Upper lobe of left lung (tissue), 6 donors: ENCODE data around the gene VAV3. TPM values are rescaled to one million over a fixed set of nuclear protein-coding genes. Genes with fewer than 3 reads are reported as not detected.

Source experiments
- ATAC-seq, 2 donors: fragments of 200-7000 bp; cut with Tn5 transposase; one replicate each; pipeline ENCODE4 v1.9.1; 2022; ENCODE audit warnings: mild to moderate bottlenecking in 2 of 2, moderate library complexity in 2 of 2; ENCODE audit not compliant: low FRiP score in 2 of 2
- DNase-seq, 2 donors: peaks; one replicate each; pipeline ENCODE4 v3.0.0-alpha.2; 2019 to 2020
- H3K27ac ChIP-seq, 4 donors: fragments of 200-600 bp; sonication (generic); one replicate each; pipeline ENCODE4 v1.5.1; 2016 to 2019
- H3K27me3 ChIP-seq, 4 donors: fragments of 200-600 bp; sonication (generic); one replicate each; pipeline ENCODE4 v1.5.1; 2017 to 2019
- H3K36me3 ChIP-seq, 4 donors: fragments of 200-600 bp; sonication (generic); one replicate each; pipeline ENCODE4 v1.5.1; 2016 to 2019
- H3K4me1 ChIP-seq, 4 donors: fragments of 200-600 bp; sonication (generic); one replicate each; pipeline ENCODE4 v1.5.1; 2018 to 2019
- H3K4me3 ChIP-seq, 4 donors: fragments of 200-600 bp; sonication (generic); one replicate each; pipeline ENCODE4 v1.5.1; 2017 to 2019; ENCODE audit warnings: mild to moderate bottlenecking in 2 of 4, moderate library complexity in 1 of 4
- H3K9me3 ChIP-seq, 4 donors: fragments of 200-600 bp; sonication (generic); one replicate each; pipeline ENCODE4 v1.5.1; 2018 to 2019
- CTCF ChIP-seq, 6 experiments: fragments of 450-650 bp in 4 of 6; fragments of 200-600 bp in 2 of 6; sonication (generic) in 2 of 6; IDR thresholded peaks; one replicate each; pipeline ENCODE4 v1.5.1; 2016 to 2019; ENCODE audit warnings: antibody characterized with exemption in 6 of 6
- EP300 ChIP-seq, 4 donors: sonication (generic); formaldehyde crosslinking; IDR thresholded peaks; one replicate each; pipeline ENCODE4 v1.5.1; 2017; ENCODE audit warnings: antibody characterized with exemption in 4 of 4, control low read depth in 2 of 4
- POLR2A ChIP-seq, 4 donors: fragments of 450-650 bp; IDR thresholded peaks; one replicate each; pipeline ENCODE4 v1.5.1; 2016 to 2017; ENCODE audit warnings: antibody characterized with exemption in 4 of 4, mild to moderate bottlenecking in 2 of 4
- POLR2AphosphoS5 ChIP-seq, 2 donors: sonication (generic); formaldehyde crosslinking; IDR thresholded peaks; one replicate each; pipeline ENCODE4 v1.5.1; 2017; ENCODE audit warnings: antibody characterized with exemption in 2 of 2
- WGBS, 2 donors: methylation state at CpG; one replicate each; pipeline ENCODE4 v1.1.5; 2017 to 2018; 5-methylcytosine and 5-hydroxymethylcytosine counted together
- total RNA-seq, 6 donors: library from RNA; depleted of rRNA in 4 of 6; stranded (reverse); fragments of >200 nt in 4 of 6; gene quantifications; one replicate each; pipeline versions ENCODE4 v1.1.0 to v1.2.1, GENCODE V29; 2016 to 2021
- donor health status: DM: no; HTN: no; CAD: no; lungs with moderate emphysema.
- donor health status: DM: no; HTN: yes; CAD: no; lungs with severe emphysema.

The VAV3 gene
- total RNA-seq, 6 donors from 2014 or later: 5.9 to 13.6 (median 7.8) TPM

- no peak for ATAC-seq
- Histone ChIP-seq H3K36me3 (no peaks in the 10 kb centered on the region), H3K27ac (peak overlapping the region in 1 of 4 donors; percentile 9), H3K9me3 (no peaks in the 10 kb centered on the region), H3K4me1 (peaks cover 13 to 18% (median 16%) of the 10 kb centered on the region in 4 donors), H3K27me3 (no peaks in the 10 kb centered on the region), H3K4me3 (no peak overlapping the region)
- no peak for TF ChIP-seq POLR2A (IDR thresholded peaks at IDR 0.05)
- no peak for TF ChIP-seq POLR2AphosphoS5 (IDR thresholded peaks at IDR 0.05)
- no peak for TF ChIP-seq EP300 (IDR thresholded peaks at IDR 0.05)
- no peak for TF ChIP-seq CTCF (IDR thresholded peaks at IDR 0.05)
- DNase-seq: no peak
These were observed 10.9 kb downstream of the VAV3 start for GRCh38 chr1:107954126-107954525.

- Histone ChIP-seq H3K4me3 (no peak overlapping the region), H3K27ac (peak overlapping the region in 1 of 4 donors; percentile 9), H3K27me3 (no peaks in the 10 kb centered on the region), H3K9me3 (no peaks in the 10 kb centered on the region), H3K4me1 (peaks cover 13 to 18% (median 16%) of the 10 kb centered on the region in 4 donors), H3K36me3 (no peaks in the 10 kb centered on the region)
- no peak for DNase-seq
- TF ChIP-seq EP300 (IDR thresholded peaks at IDR 0.05) (no peak), CTCF (IDR thresholded peaks at IDR 0.05) (no peak), POLR2A (IDR thresholded peaks at IDR 0.05) (no peak), POLR2AphosphoS5 (IDR thresholded peaks at IDR 0.05) (no peak)
- ATAC-seq: no peak
- WGBS, 2 donors: 45 to 46% methylated on average over 3 of the region's 3 CpGs
These were observed 11.4 kb downstream of the VAV3 start for GRCh38 chr1:107953556-107953955.

- ATAC-seq: peak in 1 of 2 donors; percentile 38
- TF ChIP-seq CTCF (IDR thresholded peaks at IDR 0.05) (no peak), POLR2AphosphoS5 (IDR thresholded peaks at IDR 0.05) (peak in 1 of 2 donors; percentile 28), POLR2A (IDR thresholded peaks at IDR 0.05) (no peak)
- H3K9me3 ChIP-seq: no peaks in the 10 kb centered on the region
- peaks cover 13 to 18% (median 17%) of the 10 kb centered on the region in 4 donors for H3K4me1 ChIP-seq
- no peaks in the 10 kb centered on the region for H3K27me3 ChIP-seq
- H3K36me3 ChIP-seq: no peaks in the 10 kb centered on the region
- H3K27ac ChIP-seq: peak overlapping the region in 1 of 4 donors; percentile 9
- H3K4me3 ChIP-seq: no peak overlapping the region
- DNase-seq: no peak
- 17 to 33% methylated on average over 2 of the region's 2 CpGs for WGBS, 2 donors
These were observed 12.0 kb downstream of the VAV3 start for GRCh38 chr1:107952989-107953388.

GRCh38 chr1:107950464-107950863 lies 14.5 kb downstream of the VAV3 start:
- no peaks in the 10 kb centered on the region for H3K27me3 ChIP-seq
- no peak overlapping the region for H3K4me3 ChIP-seq
- no peaks in the 10 kb centered on the region for H3K36me3 ChIP-seq
- ATAC-seq (no peak), DNase-seq (no peak)
- H3K27ac ChIP-seq: peak overlapping the region in 1 of 4 donors; percentile 37
- peaks cover 13 to 20% (median 17%) of the 10 kb centered on the region in 4 donors for H3K4me1 ChIP-seq
- WGBS, 2 donors: 81 to 84% methylated on average over 3 of the region's 3 CpGs
- TF ChIP-seq EP300 (IDR thresholded peaks at IDR 0.05): no peak
- no peak for TF ChIP-seq POLR2AphosphoS5 (IDR thresholded peaks at IDR 0.05)
- TF ChIP-seq CTCF (IDR thresholded peaks at IDR 0.05): no peak
- TF ChIP-seq POLR2A (IDR thresholded peaks at IDR 0.05): no peak
- H3K9me3 ChIP-seq: no peaks in the 10 kb centered on the region

GRCh38 chr1:107949467-107950253 lies 15.3 kb downstream of the VAV3 start:
- DNase-seq (no peak), ATAC-seq (no peak)
- no peaks in the 10 kb centered on the region for H3K27me3 ChIP-seq
- TF ChIP-seq CTCF (IDR thresholded peaks at IDR 0.05) (no peak), EP300 (IDR thresholded peaks at IDR 0.05) (no peak), POLR2A (IDR thresholded peaks at IDR 0.05) (no peak), POLR2AphosphoS5 (IDR thresholded peaks at IDR 0.05) (no peak)
- 34 to 77% methylated on average over 3 of the region's 3 CpGs for WGBS, 2 donors
- peaks cover 13 to 20% (median 17%) of the 10 kb centered on the region in 4 donors for H3K4me1 ChIP-seq
- no peaks in the 10 kb centered on the region for H3K36me3 ChIP-seq
- no peak overlapping the region for H3K4me3 ChIP-seq
- no peak overlapping the region for H3K27ac ChIP-seq
- H3K9me3 ChIP-seq: no peaks in the 10 kb centered on the region
